ENCODE results near the gene PLCXD1.

GRCh38 chrX:334331-334891 lies 53.2 kb downstream of the PLCXD1 start:
- TF ChIP-seq CTCF (IDR thresholded peaks at IDR 0.05; ENCODE audit: borderline replicate concordance, extremely low read depth, low read length, poor library complexity, severe bottlenecking) (no peak), EZH2 (IDR thresholded peaks at IDR 0.05; ENCODE audit: borderline replicate concordance, low read depth, low read length, severe bottlenecking) (no peak)

All from DND-41 (cell line).